ENCODE data around the gene ARHGAP12.

ARHGAP12 gene

DNA sequence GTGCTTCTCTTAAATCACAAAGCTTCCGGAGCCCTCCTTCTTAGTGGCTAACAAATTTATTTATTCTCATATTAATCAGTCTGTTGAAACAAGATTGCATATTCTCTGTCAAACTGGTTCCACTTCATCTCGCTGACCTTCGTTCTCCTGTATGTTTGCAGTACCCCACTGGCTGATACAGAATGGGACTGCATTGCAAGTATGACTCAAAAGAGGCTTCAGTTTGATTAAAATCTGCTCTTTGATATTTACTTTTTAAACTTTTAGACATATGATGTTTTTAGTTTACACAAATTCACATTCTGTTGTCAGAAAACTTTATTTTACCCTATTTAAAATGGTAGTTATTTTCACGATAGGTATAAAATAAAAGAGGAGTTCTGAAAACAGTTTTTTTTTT is 14.3 kb upstream of the ARHGAP12 start:
- Histone ChIP-seq H3K4me2 (ENCODE audit: low read depth, low read length, poor library complexity, severe bottlenecking) (no peak overlapping the region), H3K9me3 (ENCODE audit: insufficient read depth, low read depth, low read length) (no peaks in the 10 kb centered on the region), H4K20me1 (ENCODE audit: insufficient read depth, low read length, poor library complexity, severe bottlenecking) (no peaks in the 10 kb centered on the region), H2AFZ (ENCODE audit: low read length) (no peak overlapping the region), H3F3A (ENCODE audit: low read depth) (no peaks in the 10 kb centered on the region), H3K4me3 (ENCODE audit: low read length, poor library complexity, severe bottlenecking) (no peak overlapping the region), H3K36me3 (ENCODE audit: insufficient read depth, low read length) (no peaks in the 10 kb centered on the region), H3K79me2 (ENCODE audit: insufficient read depth, low read length) (no peaks in the 10 kb centered on the region), H3K27me3 (ENCODE audit: insufficient read depth, low read length, poor library complexity, severe bottlenecking) (no peaks in the 10 kb centered on the region), H3K4me1 (ENCODE audit: insufficient read depth, low read length, poor library complexity, severe bottlenecking) (no peaks in the 10 kb centered on the region), H3K9me2 (replicated peaks; ENCODE audit: low read depth, low read length) (no peaks in the 10 kb centered on the region), H3K9ac (ENCODE audit: low read depth, low read length, poor library complexity, severe bottlenecking) (no peak overlapping the region)
- TF ChIP-seq CTCF (conservative IDR thresholded peaks at IDR 0.05; ENCODE audit: low read length), result no peak
- TF ChIP-seq EZH2phosphoT487 (IDR thresholded peaks at IDR 0.05; ENCODE audit: borderline replicate concordance), result no peak

- Histone ChIP-seq H2AFZ (ENCODE audit: low read length) (no peak overlapping the region), H3K36me3 (ENCODE audit: insufficient read depth, low read length) (no peaks in the 10 kb centered on the region), H3F3A (ENCODE audit: low read depth) (no peaks in the 10 kb centered on the region), H3K9me3 (ENCODE audit: insufficient read depth, low read depth, low read length) (no peaks in the 10 kb centered on the region), H3K4me1 (ENCODE audit: insufficient read depth, low read length, poor library complexity, severe bottlenecking) (no peaks in the 10 kb centered on the region), H3K9me2 (replicated peaks; ENCODE audit: low read depth, low read length) (no peaks in the 10 kb centered on the region), H3K9ac (ENCODE audit: low read depth, low read length, poor library complexity, severe bottlenecking) (no peak overlapping the region), H3K4me2 (ENCODE audit: low read depth, low read length, poor library complexity, severe bottlenecking) (no peak overlapping the region), H3K79me2 (ENCODE audit: insufficient read depth, low read length) (no peaks in the 10 kb centered on the region), H4K20me1 (ENCODE audit: insufficient read depth, low read length, poor library complexity, severe bottlenecking) (no peaks in the 10 kb centered on the region), H3K27me3 (ENCODE audit: insufficient read depth, low read length, poor library complexity, severe bottlenecking) (no peaks in the 10 kb centered on the region), H3K4me3 (ENCODE audit: low read length, poor library complexity, severe bottlenecking) (no peak overlapping the region)
- no peak for TF ChIP-seq EZH2phosphoT487 (IDR thresholded peaks at IDR 0.05; ENCODE audit: borderline replicate concordance)
- no peak for TF ChIP-seq CTCF (conservative IDR thresholded peaks at IDR 0.05; ENCODE audit: low read length)
These were observed 13.8 kb upstream of the ARHGAP12 start for GRCh38 chr10:31942435-31942834.

- Histone ChIP-seq H3K4me1 (ENCODE audit: insufficient read depth, low read length, poor library complexity, severe bottlenecking) (no peaks in the 10 kb centered on the region), H2AFZ (ENCODE audit: low read length) (no peak overlapping the region), H3K9me2 (replicated peaks; ENCODE audit: low read depth, low read length) (no peaks in the 10 kb centered on the region), H3K9me3 (ENCODE audit: insufficient read depth, low read depth, low read length) (no peaks in the 10 kb centered on the region), H4K20me1 (ENCODE audit: insufficient read depth, low read length, poor library complexity, severe bottlenecking) (no peaks in the 10 kb centered on the region), H3F3A (ENCODE audit: low read depth) (no peaks in the 10 kb centered on the region), H3K79me2 (ENCODE audit: insufficient read depth, low read length) (no peaks in the 10 kb centered on the region), H3K27me3 (ENCODE audit: insufficient read depth, low read length, poor library complexity, severe bottlenecking) (no peaks in the 10 kb centered on the region), H3K36me3 (ENCODE audit: insufficient read depth, low read length) (no peaks in the 10 kb centered on the region), H3K4me2 (ENCODE audit: low read depth, low read length, poor library complexity, severe bottlenecking) (no peak overlapping the region), H3K4me3 (ENCODE audit: low read length, poor library complexity, severe bottlenecking) (no peak overlapping the region), H3K9ac (ENCODE audit: low read depth, low read length, poor library complexity, severe bottlenecking) (no peak overlapping the region)
- no peak for TF ChIP-seq CTCF (conservative IDR thresholded peaks at IDR 0.05; ENCODE audit: low read length)
- no peak for TF ChIP-seq EZH2phosphoT487 (IDR thresholded peaks at IDR 0.05; ENCODE audit: borderline replicate concordance)
These were observed 12.4 kb upstream of the ARHGAP12 start for GRCh38 chr10:31940839-31941653.

Measured in Loucy (cell line).